ENCODE data around the gene VWF. TPM values are rescaled to one million over a fixed set of nuclear protein-coding genes. Genes with fewer than 3 reads are reported as not detected.

VWF gene
- total RNA-seq, 1 donor from 2014 or later: 0.21 TPM

DNA sequence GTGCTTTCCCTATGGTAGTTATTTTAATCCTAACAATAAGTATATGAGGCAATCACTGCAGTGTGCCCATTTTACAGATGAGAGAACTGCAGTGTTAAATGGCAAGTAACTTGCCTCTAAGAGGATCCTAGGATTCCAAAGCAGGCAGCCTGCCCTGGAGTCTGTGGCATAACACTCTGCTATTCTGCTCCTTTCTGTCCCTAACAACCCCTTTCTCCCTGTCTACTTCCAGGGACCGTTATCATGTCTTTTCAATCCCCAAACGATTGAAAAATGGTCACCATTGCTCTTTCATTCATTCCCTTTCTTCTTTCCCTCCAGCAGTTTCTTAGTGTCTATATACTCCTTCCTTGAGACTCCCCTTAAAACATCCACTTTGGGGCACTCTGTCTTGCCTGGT lies 178.1 kb downstream of the VWF start:
- Mint-ChIP-seq H3K4me1 (peaks cover 20% of the 10 kb centered on the region), H3K27me3 (ENCODE audit: low read depth) (peaks cover 69% of the 10 kb centered on the region), H3K9me3 (no peaks in the 10 kb centered on the region), H3K27ac (ENCODE audit: unreplicated experiment) (no peak overlapping the region), H3K36me3 (ENCODE audit: low read depth) (no peaks in the 10 kb centered on the region), H3K4me3 (peak overlapping the region; percentile 85)
- DNase-seq (ENCODE audit: low read depth, low spot score): no peak
- TF ChIP-seq, protein P1, sequence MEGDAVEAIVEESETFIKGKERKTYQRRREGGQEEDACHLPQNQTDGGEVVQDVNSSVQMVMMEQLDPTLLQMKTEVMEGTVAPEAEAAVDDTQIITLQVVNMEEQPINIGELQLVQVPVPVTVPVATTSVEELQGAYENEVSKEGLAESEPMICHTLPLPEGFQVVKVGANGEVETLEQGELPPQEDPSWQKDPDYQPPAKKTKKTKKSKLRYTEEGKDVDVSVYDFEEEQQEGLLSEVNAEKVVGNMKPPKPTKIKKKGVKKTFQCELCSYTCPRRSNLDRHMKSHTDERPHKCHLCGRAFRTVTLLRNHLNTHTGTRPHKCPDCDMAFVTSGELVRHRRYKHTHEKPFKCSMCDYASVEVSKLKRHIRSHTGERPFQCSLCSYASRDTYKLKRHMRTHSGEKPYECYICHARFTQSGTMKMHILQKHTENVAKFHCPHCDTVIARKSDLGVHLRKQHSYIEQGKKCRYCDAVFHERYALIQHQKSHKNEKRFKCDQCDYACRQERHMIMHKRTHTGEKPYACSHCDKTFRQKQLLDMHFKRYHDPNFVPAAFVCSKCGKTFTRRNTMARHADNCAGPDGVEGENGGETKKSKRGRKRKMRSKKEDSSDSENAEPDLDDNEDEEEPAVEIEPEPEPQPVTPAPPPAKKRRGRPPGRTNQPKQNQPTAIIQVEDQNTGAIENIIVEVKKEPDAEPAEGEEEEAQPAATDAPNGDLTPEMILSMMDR (conservative IDR thresholded peaks at IDR 0.05): no peak

DNA sequence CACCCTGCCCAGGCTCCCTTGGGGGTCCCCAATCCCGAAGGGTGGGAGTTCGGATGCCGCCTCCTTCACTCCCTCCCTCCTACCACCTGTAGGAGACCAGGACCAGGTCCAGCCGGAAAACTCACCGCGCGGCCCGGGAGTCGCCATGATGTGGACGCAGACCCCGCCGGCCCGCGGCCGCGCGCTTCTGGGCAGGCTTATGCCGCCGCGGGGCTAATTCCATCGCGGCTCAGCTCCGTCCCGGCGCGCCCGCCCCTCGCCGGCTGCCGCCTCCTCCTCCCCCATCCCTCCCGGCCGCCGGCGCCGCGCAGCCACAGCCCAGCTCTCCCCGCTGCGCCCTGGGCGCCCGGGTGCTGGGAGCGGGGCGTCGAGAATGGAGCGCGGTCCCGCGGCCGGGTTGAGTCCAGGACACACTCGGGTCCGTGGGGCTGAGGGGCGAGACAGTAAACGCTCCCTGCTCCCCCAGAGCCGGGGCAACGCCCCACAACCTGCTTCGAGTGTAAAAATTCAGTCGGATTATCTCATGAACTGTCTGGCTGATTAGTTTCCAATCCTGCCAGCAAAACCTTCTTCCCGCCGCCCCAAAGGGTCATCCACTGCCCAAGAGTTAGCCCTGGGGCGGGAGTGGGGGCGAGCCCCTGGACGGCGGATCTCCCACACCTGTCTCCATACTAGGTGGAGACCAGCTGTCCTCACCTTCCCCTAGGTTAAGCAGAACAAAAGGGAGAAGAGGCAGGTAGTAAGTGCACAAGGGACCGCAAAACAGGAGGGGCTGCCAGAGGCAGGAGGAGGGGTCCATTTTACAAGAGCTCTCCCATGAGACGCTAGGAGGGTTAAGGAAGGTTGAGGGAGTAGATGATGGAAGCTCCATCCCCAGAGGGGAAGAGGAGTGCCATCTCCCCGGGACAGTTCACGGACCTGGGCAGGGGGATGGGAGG lies 179.1 kb downstream of the VWF start, which contains the start of gene ANO2:
ANO2 (minus strand) TSS at position 189 of the 938 bp plus-strand sequence; CDS start at position 147, 42 bp downstream.
- Mint-ChIP-seq H3K4me3 (peak within 1 kb of the TSS; percentile 86), H3K4me1 (peaks cover 12% of the 10 kb centered on the region), H3K9me3 (no peaks in the 10 kb centered on the region), H3K27ac (ENCODE audit: unreplicated experiment) (peak within 1 kb of the TSS; percentile 86), H3K36me3 (ENCODE audit: low read depth) (no peaks in the 10 kb centered on the region), H3K27me3 (ENCODE audit: low read depth) (peaks cover 66% of the 10 kb centered on the region)
- DNase-seq (ENCODE audit: low read depth, low spot score): peak; percentile 48
- TF ChIP-seq, protein P1 (conservative IDR thresholded peaks at IDR 0.05): no peak

DNA sequence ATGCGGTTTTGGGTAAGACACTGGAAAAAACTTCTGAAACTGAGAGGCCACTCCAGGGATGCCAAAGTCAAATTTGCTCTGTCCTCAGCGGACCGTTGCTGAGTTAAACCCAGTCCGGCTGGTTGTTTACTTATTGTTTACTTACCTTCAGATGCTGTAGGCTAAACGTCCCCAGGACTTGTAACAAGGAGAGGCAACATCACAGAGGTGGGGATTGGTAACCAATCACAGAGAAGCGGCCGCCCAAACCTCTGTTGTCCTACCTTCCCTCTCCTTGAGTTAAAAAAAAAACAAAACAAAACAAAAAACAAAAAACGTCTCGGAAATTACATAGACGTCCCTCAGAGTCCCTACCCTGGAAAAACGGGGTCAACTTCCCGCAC lies 179.8 kb downstream of the VWF start:
- Mint-ChIP-seq H3K27ac (ENCODE audit: unreplicated experiment) (peak overlapping the region; percentile 86), H3K9me3 (no peaks in the 10 kb centered on the region), H3K4me1 (peaks cover 12% of the 10 kb centered on the region), H3K27me3 (ENCODE audit: low read depth) (peaks cover 69% of the 10 kb centered on the region), H3K4me3 (peak overlapping the region; percentile 86), H3K36me3 (ENCODE audit: low read depth) (no peaks in the 10 kb centered on the region)
- TF ChIP-seq, protein P1 (conservative IDR thresholded peaks at IDR 0.05): no peak
- no peak for DNase-seq (ENCODE audit: low read depth, low spot score)

DNA sequence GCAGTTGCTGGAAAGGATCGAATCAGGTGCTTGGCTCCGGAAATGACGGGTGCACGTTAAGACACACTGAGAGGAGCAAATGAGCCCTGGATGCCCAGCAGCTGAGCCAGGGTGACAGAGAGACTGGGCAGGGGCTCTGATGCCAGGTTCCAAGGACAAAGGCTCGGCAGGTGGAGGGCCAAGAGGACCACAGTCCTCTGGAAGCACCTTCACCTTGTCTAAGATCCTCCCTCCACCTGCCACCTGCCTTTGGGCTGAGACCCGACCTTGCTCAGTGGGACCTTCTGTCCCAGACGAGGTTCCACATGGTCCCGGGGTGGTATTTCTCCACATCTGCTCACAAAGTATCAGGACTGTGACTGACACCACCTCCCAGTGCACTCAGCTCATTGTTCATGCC lies 180.4 kb downstream of the VWF start:
- H3K27ac Mint-ChIP-seq (ENCODE audit: unreplicated experiment): no peak overlapping the region
- TF ChIP-seq, protein P1 (conservative IDR thresholded peaks at IDR 0.05): no peak
- peaks cover 12% of the 10 kb centered on the region for H3K4me1 Mint-ChIP-seq
- no peaks in the 10 kb centered on the region for H3K36me3 Mint-ChIP-seq (ENCODE audit: low read depth)
- no peaks in the 10 kb centered on the region for H3K9me3 Mint-ChIP-seq
- DNase-seq (ENCODE audit: low read depth, low spot score): no peak
- peaks cover 64% of the 10 kb centered on the region for H3K27me3 Mint-ChIP-seq (ENCODE audit: low read depth)
- peak overlapping the region; percentile 86 for H3K4me3 Mint-ChIP-seq

DNA sequence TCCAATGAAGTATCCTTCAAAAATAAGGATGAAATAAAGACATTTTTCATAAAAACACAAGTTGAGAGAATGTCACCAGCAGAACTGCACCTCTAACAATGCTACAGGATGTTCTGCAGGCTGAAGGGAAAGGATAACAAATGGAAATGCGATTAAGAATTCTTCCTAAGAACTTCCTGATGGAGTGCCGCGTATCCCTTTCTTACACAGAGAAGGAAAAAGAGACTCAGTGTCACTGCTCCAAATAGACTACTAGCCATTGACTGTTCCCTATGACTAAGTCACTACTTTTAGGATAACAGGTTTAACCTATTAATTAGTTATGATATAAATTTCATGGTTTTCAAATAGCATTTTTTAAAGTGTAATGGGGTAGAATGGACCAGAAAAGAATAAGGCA lies 182.6 kb downstream of the VWF start:
- Mint-ChIP-seq H3K4me3 (peak overlapping the region; percentile 42), H3K27me3 (ENCODE audit: low read depth) (peaks cover 63% of the 10 kb centered on the region), H3K27ac (ENCODE audit: unreplicated experiment) (no peak overlapping the region), H3K9me3 (no peaks in the 10 kb centered on the region), H3K4me1 (peaks cover 12% of the 10 kb centered on the region), H3K36me3 (ENCODE audit: low read depth) (no peaks in the 10 kb centered on the region)
- TF ChIP-seq, protein P1 (conservative IDR thresholded peaks at IDR 0.05): no peak
- no peak for DNase-seq (ENCODE audit: low read depth, low spot score)
